ENCODE results near the gene CPNE5. TPM values are rescaled to one million over a fixed set of nuclear protein-coding genes. Genes with fewer than 3 reads are reported as not detected.
A peak's percentile ranks its signal among the peaks of the same experiment; 100 is the strongest.

Gene CPNE5
- total RNA-seq, 1 donor = not detected

DNA sequence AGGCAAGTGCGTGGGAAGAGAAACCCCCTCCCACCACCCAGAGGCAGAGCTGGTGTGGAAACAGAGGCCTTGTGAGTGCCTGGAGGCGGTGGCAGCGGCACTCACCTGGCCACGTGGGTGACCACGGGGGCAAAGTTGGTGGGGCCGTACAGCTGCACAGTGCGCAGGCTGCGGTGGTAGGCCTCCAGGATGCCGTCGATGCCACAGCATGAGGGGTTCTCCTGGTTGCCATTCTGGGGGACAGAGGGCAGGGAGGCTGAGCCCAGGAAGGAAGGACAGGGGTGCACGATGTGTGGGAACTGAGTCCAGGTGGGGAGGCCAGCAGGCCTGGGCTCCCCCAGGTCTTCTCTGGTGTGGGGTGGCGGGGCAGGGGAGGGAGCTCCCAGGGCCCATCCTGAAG is 94.0 kb downstream of the CPNE5 start:
- no peak for DNase-seq (ENCODE audit: insufficient read length, low spot score, missing footprints)
- Histone ChIP-seq H3K4me1 (ENCODE audit: insufficient read depth, low read length) (no peaks in the 10 kb centered on the region), H3K27me3 (ENCODE audit: insufficient read depth, low read length) (no peaks in the 10 kb centered on the region), H2AFZ (ENCODE audit: low read length) (no peak overlapping the region), H4K20me1 (ENCODE audit: insufficient read depth, low read length) (no peaks in the 10 kb centered on the region), H3K9me3 (ENCODE audit: low read depth, low read length) (peaks cover 4% of the 10 kb centered on the region), H3K4me3 (ENCODE audit: insufficient read depth, low read length) (no peak overlapping the region), H3K79me2 (ENCODE audit: insufficient read depth, low read length) (no peaks in the 10 kb centered on the region), H3K4me2 (ENCODE audit: insufficient read depth, low read length) (no peak overlapping the region), H3K27ac (ENCODE audit: low read depth, low read length) (no peak overlapping the region), H3K36me3 (ENCODE audit: insufficient read depth, low read length) (no peaks in the 10 kb centered on the region)
- TF ChIP-seq, protein P1, sequence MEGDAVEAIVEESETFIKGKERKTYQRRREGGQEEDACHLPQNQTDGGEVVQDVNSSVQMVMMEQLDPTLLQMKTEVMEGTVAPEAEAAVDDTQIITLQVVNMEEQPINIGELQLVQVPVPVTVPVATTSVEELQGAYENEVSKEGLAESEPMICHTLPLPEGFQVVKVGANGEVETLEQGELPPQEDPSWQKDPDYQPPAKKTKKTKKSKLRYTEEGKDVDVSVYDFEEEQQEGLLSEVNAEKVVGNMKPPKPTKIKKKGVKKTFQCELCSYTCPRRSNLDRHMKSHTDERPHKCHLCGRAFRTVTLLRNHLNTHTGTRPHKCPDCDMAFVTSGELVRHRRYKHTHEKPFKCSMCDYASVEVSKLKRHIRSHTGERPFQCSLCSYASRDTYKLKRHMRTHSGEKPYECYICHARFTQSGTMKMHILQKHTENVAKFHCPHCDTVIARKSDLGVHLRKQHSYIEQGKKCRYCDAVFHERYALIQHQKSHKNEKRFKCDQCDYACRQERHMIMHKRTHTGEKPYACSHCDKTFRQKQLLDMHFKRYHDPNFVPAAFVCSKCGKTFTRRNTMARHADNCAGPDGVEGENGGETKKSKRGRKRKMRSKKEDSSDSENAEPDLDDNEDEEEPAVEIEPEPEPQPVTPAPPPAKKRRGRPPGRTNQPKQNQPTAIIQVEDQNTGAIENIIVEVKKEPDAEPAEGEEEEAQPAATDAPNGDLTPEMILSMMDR (IDR thresholded peaks at IDR 0.05; ENCODE audit: extremely low read depth, low read depth, low read length) = no peak

DNA sequence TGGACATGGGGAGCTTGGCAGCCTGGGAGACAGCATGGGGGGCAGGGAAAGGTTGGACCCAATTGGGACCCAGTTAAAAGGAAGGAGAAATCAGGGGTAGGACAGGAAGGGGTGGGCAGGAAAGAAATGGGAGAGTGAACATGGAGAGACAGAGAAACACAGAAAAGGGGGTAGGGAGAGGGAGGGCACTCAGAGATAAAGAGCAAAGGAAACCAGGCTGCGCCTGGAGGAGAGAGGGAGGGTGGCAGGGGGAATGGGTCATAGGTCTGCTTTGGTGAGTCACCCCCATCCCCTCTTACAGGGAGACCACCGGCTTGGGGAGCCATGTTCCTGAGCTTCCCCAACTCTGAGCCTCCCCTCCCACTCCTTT is 95.0 kb downstream of the CPNE5 start:
- no peak overlapping the region for H2AFZ ChIP-seq (ENCODE audit: low read length)
- DNase-seq (ENCODE audit: insufficient read length, low spot score, missing footprints) = no peak
- H4K20me1 ChIP-seq (ENCODE audit: insufficient read depth, low read length) = no peaks in the 10 kb centered on the region

DNA sequence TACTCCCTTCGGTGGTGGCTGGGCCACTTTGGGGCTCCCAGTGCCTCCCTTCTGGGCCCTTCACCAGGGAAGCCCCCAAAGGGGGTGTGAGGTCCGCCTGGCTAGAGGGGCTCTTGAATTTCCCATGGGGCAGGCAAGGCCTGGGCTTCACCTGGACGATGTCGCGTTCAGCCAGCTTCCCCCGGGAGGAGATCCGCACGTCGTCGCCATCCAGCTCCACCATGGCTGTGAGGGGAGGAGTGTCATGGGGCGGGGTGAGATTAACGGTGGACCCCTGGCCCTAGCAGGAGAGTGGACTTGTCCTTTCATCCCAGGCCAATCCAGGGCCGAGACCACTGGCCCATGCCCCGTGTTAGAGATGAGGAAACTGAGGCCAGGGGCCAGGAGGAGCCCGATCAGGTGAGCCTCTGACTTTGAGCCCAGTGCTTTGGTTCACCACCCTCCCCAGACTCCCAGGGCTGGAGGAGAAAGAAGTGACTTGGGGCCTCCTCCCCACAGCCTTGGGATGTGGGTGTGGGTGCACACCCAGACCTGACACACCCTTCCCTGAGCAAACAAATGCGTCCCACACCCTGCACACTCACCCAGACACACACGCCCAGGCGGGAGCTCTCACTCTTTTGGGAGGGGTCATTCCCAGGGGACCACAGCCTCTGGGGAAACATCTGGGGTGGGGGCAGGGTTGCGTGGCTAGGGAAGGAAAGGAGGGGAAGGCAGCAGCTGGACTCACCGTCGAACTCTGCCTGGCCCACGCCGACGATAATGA is 95.5 kb downstream of the CPNE5 start:
- Histone ChIP-seq H3K27me3 (ENCODE audit: insufficient read depth, low read length) (no peaks in the 10 kb centered on the region), H3K79me2 (ENCODE audit: insufficient read depth, low read length) (no peaks in the 10 kb centered on the region), H3K27ac (ENCODE audit: low read depth, low read length) (no peak overlapping the region), H3K4me2 (ENCODE audit: insufficient read depth, low read length) (no peak overlapping the region), H3K36me3 (ENCODE audit: insufficient read depth, low read length) (no peaks in the 10 kb centered on the region), H4K20me1 (ENCODE audit: insufficient read depth, low read length) (no peaks in the 10 kb centered on the region), H3K4me1 (ENCODE audit: insufficient read depth, low read length) (peaks cover 3% of the 10 kb centered on the region), H2AFZ (ENCODE audit: low read length) (no peak overlapping the region), H3K9me3 (ENCODE audit: low read depth, low read length) (peaks cover 4% of the 10 kb centered on the region), H3K4me3 (ENCODE audit: insufficient read depth, low read length) (no peak overlapping the region)
- TF ChIP-seq, protein P1 (IDR thresholded peaks at IDR 0.05; ENCODE audit: extremely low read depth, low read depth, low read length) = no peak
- peak; percentile 74 for DNase-seq (ENCODE audit: insufficient read length, low spot score, missing footprints)

More for the DNA sequence above, 95.0 kb downstream of the CPNE5 start:
- H3K27ac ChIP-seq (ENCODE audit: low read depth, low read length) = no peak overlapping the region
- H3K9me3 ChIP-seq (ENCODE audit: low read depth, low read length) = peaks cover 4% of the 10 kb centered on the region
- TF ChIP-seq, protein P1 (IDR thresholded peaks at IDR 0.05; ENCODE audit: extremely low read depth, low read depth, low read length) = no peak
- H3K4me1 ChIP-seq (ENCODE audit: insufficient read depth, low read length) = peaks cover 3% of the 10 kb centered on the region
- H3K4me2 ChIP-seq (ENCODE audit: insufficient read depth, low read length) = no peak overlapping the region
- H3K4me3 ChIP-seq (ENCODE audit: insufficient read depth, low read length) = no peak overlapping the region
- H3K79me2 ChIP-seq (ENCODE audit: insufficient read depth, low read length) = no peaks in the 10 kb centered on the region
- H3K27me3 ChIP-seq (ENCODE audit: insufficient read depth, low read length) = no peaks in the 10 kb centered on the region
- H3K36me3 ChIP-seq (ENCODE audit: insufficient read depth, low read length) = no peaks in the 10 kb centered on the region

DNA sequence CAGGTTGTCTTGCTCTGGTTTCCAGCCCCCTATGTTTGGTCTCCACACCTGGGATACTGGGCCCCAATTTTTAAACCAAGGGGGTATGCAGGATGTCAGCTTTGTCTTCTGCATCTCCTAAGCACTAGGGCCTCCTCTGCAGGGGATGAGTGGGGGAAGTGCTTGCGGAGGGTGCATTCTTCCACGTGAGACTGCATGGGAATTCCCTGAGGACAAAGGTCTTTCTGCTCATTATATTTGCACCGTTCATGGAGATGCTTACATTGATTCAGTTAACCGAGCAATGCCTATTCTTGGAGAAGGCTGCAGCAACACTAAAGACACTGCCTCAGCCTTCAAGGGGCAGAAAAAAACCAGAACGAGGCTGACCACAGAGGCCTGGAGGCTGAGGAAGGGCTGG is 96.2 kb downstream of the CPNE5 start:
- Histone ChIP-seq H3K4me1 (ENCODE audit: insufficient read depth, low read length) (peaks cover 3% of the 10 kb centered on the region), H3K4me3 (ENCODE audit: insufficient read depth, low read length) (no peak overlapping the region), H3K27ac (ENCODE audit: low read depth, low read length) (no peak overlapping the region), H3K27me3 (ENCODE audit: insufficient read depth, low read length) (no peaks in the 10 kb centered on the region), H4K20me1 (ENCODE audit: insufficient read depth, low read length) (no peaks in the 10 kb centered on the region), H3K4me2 (ENCODE audit: insufficient read depth, low read length) (no peak overlapping the region), H2AFZ (ENCODE audit: low read length) (no peak overlapping the region), H3K36me3 (ENCODE audit: insufficient read depth, low read length) (no peaks in the 10 kb centered on the region), H3K9me3 (ENCODE audit: low read depth, low read length) (no peaks in the 10 kb centered on the region), H3K79me2 (ENCODE audit: insufficient read depth, low read length) (no peaks in the 10 kb centered on the region)
- TF ChIP-seq, protein P1 (IDR thresholded peaks at IDR 0.05; ENCODE audit: extremely low read depth, low read depth, low read length) = no peak
- peak; percentile 84 for DNase-seq (ENCODE audit: insufficient read length, low spot score, missing footprints)
